Hepatic stellate cell (primary cell): Measurements from ENCODE around the gene INSL3.

ENCODE experiments used
- DNase-seq: peaks from one replicate; pipeline ENCODE4 v3.0.0; 2011; ENCODE audit warnings: low spot score

INSL3 gene, protein sequence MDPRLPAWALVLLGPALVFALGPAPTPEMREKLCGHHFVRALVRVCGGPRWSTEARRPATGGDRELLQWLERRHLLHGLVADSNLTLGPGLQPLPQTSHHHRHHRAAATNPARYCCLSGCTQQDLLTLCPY

DNA sequence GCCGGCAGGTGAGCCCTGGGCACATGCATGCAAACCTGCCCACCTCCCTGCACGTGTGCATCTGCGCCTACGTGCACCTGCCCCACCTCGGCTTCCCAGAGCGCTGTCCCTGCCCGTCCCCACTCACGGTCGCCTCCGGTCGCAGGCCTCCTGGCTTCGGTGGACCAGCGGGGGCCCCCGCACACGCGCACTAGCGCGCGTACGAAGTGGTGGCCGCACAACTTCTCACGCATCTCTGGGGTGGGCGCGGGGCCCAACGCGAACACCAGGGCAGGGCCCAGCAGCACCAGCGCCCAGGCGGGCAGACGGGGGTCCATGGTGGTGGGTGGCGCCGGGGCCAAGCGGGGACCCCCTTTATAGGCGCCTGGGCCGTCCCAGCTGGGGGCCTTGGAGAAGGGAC lies at the start of gene INSL3:
INSL3 (minus strand) TSS at position 330 of the 400 bp plus-strand sequence; CDS start at position 317, 13 bp downstream.
- no peak for DNase-seq

DNA sequence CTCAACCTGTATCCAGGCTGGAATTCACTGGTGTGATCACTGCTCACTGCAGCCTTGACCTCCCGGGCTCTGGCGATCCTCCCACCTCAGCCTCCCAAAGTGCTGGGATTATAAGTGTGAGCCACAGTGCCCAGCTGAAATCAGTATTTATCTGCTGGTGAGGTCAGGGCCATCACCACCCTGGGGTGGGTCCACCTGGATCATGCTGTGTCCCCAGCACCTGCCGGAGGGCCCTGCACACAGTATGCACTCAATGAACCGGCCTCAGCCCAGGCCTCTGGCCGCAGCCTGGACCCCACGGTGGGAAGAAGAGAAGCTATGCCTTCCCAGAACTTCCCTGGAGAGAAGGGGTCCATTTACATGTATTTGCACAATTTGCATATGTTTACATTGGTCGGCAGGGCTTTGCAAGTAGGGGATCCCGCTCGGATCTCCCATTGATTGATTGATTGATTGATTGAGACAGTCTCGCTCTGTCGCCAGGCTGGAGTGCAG lies 47.8 kb upstream of the INSL3 start:
- no peak for DNase-seq

DNA sequence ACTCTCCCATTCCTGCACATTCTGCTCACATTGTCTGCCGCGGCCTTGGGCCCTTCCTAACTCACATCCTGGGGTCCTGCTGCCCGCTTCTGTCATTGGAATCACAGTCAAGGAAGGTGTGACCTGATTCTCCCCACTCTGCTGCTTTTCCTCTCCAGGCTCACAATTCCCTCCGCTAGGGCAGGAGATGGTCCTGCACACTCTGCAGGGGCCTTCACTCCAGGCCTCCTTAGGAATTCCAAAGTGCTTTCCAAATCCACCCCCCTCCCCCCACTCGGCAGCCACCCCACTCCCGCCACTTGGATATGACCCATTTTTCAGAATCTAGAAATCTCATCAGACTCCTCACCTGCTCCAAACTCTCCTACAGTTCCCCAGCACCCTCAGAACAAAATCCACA lies 47.4 kb upstream of the INSL3 start:
- no peak for DNase-seq

DNA sequence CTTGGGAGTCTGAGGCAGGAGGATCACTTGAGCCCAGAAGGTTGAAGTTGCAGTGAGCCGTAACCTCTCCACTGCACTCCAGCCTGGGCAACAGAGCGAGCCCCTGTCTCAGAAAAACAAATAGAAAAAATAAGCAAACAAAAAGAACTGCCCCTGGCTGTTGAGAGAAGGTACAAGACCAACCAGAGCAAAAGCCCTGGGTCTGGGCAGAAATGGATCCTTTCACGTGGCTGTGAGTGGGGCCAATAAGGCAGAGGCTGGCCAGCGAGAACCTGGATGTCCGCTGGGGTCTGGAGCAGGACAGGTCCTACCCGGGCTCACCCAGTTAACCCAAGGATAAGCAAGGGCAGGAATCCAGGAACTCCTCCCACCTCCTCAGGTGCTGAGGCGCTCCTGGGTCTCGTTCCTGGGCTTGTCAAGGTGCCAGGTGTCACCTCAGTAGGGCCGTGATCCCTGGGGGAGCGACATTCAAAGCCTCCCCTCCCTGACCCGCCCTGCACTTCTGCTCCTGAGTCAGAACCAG lies 45.7 kb upstream of the INSL3 start:
- no peak for DNase-seq

DNA sequence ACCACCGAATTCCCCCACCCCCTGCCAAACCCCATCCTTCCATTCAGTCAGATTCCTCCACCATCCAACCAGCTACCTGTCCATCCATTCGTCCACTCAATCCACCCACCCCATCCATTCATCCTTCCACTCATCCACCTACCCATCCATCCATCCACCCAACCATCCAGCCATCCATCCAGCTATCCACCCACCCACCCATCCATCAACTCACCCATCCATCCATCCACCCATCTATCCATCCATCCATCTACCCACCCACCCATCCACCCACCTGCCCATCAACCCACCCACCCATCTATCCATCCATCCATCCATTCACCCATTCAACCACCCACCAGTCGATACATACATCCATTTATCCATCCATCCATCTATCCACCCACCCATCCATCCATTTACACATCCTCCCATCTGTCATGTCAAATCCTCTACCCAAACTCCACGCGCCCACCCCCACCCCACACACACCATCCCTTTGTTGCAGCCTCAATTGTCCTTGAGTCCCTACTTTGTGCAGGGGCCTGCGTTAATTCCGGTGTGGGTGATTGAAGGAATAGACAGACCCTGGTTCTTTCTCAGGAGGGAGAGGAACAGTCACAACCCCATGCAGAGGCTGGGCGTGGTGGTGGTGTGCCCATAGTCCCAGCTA lies 45.1 kb upstream of the INSL3 start:
- DNase-seq: no peak

DNA sequence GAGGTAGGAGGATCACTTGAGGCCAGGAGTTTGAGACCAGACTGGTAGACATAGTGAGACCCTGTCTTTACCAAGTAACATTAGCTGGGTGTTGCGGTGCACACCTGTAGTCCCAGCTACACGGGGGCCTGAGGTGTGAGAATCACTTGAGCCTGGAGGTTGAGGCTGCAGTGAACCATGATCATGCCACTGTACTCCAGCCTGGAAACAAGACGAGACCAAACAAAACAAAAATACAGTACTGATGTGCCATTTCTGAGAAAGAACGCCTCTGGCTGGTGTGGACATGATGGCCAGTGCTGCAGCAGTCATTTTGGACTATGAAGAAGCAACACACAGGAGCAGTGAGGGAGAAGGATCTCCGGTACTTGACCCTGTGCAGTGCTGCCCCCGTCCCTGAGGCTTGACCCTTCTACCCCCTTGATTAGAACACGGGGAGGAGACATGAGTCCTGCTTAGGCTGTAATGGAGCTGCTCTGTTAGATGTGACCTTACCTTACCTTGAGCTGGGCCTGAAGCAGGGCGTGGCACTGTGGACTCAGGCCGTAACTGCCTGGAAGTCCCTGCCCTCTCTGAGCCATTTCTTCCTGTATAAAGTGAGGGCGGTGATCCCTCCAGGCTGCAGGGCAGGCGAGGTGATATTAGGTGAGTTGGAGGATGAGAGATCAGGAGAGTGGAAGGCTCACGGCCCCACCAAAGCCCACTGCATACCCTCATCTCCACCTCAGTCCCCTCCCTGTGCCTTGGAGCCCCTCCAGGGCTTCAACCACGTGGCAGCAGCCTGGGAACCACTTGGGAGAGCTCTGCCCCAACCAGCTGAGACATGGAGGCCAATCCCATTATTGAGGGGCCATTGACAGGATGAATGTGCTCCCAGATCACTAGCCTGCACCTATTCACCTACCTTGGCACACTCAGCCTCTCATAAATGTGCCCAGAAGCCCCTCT lies 44.3 kb upstream of the INSL3 start:
- no peak for DNase-seq

DNA sequence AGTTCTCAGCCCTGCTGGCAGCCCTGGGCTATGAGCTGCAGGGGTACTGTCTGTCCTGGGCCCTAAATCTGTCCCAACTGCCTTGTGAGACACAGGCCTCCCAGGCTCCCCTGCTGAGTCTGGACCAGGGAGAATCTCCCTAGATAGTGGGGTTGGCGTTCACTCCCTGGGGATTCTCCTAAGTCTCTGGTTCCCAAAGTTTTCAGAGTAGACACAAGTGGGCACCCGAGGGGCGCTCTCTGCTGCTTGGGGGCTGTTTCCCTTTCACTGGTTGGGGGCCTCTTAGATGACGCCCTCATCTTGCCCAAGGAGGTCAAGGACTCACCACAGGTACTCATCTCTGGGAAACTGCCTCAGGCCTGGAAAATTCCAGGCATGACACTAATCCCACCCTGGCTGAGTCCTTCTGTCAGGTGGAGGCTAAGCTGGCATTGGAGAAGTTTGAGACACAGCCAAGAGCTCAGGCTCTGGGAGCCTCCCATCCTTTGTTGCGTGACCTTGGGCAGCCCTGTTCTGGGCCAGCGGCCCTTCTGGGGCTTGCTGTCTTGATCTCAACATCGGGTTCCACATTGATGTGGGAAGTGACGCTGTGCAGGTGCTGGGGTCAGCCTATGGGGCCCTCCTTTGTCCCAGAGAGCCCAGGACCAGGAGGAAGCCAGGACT lies 42.3 kb upstream of the INSL3 start:
- DNase-seq: no peak

DNA sequence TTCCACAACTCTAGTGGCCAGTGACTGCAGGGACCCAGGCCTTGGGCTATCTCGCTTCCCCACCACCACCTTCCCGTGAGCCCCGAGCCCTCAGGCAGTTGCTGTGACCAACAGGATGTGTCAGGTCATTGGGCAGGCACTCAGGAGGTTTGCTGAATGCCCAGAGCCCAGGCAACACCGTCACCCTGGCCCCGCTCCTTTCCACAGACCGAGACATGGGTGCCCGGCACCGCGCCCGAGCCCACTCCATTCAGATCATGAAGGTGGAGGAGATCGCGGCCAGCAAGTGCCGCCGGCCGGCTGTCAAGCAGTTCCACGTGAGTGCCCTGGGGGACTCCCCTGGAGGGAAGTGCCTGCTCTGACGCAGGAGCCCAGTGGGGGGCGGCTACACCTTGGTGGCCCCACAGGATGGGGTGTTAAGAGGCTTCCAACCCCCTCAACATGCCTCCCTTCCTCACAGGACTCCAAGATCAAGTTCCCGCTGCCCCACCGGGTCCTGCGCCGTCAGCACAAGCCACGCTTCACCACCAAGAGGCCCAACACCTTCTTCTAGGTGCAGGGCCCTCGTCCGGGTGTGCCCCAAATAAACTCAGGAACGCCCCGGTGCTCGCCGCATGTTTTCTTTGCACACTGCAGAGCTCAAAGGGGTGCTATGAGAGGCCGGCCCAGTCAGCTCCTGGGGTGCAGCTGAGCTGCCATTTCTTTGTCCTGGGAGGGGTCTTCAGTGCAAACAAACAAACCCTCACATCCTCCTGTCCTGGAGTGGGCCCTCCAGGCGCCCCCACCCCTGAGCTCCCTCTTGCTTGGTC lies 41.6 kb upstream of the INSL3 start:
- no peak for DNase-seq

DNA sequence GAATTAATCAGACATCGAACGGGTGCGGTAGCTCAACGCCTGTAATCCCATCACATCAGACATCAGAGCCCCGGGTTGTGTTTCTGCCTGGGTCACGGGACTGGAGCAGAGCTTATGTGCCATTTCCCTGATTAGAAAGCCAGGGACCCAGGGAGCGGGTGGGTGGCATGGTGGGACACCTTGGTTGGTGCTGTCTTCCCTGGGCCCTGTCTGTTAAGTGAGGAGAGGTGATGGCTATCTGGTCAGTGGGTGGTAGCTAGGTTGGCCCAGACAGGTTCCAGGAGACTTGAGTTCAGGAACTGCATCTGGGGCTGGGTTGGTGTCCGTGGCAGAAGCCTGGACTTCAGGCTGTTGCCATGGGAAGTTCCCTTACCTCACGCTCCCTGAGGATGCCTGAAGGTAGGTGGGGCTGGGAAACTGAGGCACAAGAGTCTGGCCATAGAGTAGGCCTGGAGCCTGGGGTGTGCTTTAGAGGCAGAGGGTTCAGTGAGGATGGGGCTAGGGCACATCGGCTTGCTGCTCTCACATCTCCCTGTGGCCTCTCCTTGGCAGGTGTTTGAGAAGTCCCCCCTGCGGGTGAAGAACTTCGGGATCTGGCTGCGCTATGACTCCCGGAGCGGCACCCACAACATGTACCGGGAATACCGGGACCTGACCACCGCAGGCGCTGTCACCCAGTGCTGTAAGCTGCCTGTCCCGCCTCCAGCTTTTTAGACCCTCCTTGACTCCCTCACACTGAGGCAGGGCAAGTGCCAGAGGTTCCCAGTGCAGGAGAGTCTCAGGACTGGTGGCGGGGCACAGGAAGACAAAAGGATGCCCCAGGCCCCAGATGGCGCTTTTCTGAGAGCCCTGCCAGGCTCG lies 40.5 kb upstream of the INSL3 start:
- DNase-seq: no peak

DNA sequence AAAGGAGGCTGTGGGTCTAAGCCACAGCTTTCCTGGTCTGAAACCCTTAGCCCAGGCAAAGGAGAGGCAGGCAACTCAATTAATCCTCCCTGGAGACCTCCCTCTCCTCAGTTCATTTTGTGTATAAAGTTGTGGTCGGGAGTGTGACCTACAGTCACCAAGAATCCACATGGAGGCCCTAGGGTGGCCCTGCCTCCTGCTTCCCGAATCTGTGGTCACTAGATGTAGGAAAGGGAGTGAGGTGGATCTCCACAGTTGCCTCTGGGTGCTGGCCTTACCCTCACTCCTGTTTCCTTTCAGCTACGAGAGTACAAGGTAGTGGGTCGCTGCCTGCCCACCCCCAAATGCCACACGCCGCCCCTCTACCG lies 39.7 kb upstream of the INSL3 start:
- DNase-seq: no peak

DNA sequence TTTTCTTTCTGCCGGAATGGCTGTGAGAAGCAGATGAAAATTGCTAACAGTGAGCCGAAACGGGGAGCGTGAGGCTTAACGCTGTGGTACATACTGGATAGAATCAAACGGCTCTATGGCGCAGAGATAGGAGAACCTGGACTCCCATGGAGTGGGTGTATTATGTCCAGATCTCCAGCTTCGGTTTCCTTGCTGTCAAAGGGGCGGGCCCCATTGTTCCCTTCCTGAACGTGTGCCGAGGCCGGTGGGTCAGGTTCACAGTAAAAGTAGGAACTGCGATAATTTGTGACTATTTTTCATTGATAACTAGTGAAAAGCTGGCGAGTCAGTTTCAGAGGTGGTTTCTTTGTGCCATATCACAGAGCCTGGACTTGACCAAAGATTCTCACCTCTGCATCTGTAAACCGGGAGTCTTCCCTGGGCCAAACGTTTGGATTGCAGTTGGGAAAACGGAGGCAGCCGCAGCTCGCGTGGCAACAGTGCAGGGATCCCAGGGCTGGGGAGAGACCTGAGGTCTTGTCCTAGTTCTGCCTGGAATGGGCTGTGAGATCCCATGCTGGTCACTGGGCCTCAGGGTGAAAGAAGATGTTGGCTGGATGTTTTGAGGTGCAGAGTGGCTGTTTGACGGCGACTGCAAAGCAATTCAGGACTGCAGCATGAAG lies 39.1 kb upstream of the INSL3 start:
- DNase-seq: no peak

DNA sequence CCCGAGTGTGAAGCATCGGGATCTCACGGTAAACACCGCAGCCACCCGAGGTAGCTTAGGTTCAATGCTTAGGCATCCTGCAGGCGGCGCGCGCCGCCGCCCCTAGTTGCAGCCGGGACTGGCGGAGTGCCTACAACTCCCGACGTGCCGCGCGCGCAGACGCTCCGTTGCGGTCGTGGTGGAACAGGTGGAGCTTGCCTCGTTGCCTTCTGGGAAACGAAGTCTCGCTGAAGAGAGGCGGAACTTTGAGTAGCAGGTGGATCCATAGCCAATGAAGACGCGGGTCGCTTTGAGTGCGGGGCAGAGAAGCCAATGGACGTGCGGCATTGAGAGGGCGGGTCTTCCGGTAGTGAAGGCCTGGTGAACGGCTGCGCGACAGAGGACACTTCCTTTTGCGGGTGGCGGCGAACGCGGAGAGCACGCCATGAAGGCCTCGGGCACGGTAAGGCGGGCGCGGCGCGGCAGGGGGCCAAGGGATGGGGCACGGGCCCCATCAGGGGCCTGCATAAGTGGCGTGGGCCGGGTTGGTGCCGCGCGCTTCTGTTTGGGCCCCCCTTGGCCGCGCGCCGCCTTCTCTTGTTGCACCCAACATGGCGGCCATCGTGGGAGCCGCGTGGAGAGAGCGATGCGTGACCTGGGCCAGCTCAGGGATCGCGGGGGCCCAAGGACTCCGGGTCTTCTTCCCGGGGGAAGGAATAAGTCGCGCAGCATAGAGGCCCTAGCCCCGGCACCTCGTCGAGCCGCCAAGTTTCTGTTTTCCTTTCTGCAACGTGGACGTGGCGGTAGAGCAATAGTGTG lies 38.4 kb upstream of the INSL3 start, which contains the start of gene RPL18A:
RPL18A (plus strand) TSS at position 378 of the 798 bp plus-strand sequence; CDS start at position 425, 47 bp downstream.
- DNase-seq: peak; percentile 100

DNA sequence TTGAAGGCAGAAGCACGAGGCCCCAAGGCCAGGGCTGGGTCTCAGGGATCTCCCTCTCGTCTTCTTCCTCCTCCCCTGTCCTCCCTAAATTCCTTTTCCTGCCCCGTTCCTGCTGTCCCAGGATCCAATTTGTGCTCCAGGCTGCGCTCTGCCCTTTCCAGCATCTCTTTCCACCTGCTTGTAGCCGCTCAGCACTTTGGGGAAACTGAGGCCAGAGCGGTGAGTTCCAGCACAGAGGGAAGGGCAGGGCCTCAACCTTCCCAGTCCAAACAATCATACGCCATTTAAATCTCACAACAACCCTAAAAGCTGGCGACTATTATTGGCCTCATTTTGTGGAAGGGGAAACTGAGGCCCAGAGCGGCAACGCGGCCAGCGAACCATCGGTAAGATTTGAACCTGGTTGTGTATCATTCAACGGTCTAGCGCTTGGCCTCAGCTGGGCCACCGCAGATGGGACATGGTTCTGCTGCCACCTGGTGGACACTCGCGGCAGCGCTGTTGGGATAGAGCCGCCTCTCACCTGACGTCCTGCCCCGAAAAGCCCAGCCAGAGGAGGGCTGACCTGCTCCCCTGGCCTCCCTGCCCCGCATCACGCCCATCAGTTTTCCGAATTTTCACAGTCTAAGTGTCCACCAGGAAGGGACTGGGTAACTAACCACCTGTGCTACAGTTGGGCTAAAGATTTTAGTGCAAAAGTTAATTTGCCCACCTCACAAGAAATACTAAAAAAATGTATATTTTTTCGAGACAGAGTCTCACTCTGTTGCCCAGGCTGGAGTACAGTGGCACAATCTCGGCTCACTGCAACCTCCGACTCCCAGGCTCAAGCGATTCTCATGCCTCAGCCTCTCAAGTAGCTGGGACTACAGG lies 34.2 kb upstream of the INSL3 start:
- DNase-seq: peak; percentile 90

DNA sequence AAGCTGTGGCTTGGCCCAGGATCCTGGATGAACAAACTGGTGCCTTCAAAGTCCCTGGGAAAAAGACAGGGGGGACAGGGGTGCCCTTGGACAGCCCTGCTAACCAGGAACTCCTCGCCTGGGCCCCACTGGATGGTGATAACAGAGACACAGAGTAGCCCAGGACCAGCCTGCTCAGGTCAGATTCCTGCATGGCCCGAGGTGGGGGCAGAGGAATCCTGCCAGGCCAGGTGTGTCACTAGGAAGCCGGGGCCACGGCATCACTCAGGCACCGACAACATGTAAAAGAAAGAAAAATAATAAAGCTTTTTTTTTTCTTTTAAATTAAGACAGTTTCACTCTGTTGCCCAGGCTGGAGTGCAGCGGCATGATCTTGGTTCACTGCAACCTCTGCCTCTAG lies 32.7 kb upstream of the INSL3 start:
- DNase-seq: no peak

DNA sequence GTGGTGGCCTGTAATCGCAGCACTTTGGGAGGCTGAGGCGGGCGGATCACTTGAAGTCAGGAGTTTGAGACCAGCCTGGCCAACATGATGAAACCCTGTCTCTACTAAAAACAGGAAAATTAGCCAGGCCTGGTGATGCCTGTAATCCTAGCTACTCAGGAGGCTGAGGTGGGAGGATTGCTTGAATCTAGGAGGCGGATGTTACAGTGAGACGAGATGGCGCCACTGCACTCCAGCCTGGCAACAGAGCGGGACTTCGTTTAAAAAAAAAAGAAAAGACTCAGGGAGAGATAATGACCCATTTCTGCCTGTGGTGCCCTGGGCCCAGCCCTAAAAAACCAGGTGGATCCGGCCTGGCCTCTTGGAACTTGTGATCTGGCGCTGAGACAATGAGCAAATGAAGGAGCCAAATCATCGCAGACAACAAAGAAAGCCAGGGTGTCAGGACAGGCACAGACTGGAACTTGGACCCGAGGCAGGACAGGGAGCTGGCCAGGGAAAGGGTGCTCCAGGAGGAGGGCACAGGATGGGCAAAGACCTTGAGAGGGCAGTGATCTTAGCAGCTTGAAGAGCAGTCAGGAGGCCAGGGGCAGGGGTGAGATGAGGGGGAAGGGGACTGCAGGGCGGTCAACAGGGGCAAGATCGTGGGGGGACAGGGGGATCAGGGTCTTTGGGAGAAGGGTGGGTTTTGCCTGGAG lies 27.4 kb upstream of the INSL3 start:
- no peak for DNase-seq

DNA sequence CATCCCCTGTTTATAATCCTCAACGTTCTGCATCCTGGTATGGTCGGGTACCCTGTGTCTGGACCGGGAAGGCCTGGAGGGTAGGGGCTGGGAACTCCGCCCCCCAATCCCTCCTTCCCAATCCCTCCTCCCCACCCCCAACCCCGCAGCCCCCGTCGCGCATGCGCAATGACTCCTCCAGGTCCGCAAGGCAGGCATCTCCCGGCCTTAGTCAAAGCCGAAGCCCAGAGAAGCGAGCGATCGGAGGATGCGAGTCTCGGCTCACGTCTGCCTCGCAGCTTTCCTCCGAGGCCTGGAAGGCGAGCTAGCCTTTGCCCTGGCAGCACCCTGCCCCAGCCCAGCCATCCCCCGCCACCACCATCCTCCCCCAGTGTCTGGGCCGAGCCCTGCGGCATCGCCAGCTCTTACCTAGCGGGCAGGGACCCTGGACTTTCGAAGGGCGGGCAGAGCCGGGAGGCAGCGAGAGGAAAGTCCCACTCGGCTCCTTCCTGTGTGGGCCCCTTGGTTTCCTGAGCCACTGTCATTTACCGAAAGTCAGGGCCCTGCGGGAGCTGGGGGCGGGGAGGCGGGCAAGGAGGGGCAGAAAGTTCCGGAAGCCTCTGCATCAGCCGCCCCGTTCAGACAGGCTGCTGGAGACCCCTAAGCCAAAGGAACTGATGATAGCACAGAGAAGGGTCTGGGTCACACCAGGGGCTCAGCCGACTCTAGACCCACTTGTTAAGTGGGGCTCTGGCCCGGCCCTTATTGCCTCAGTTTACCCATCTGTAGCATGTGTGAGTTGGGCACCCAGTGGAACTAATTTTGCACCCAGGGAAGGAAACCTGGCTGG lies 26.4 kb upstream of the INSL3 start, which contains the start of gene JAK3:
JAK3 (minus strand) TSS at position 445 of the 829 bp plus-strand sequence. CDS start 3,565 bp downstream, outside the sequence.
- peak; percentile 91 for DNase-seq
